ENCODE results near the gene GTSE1. TPM values are rescaled to one million over a fixed set of nuclear protein-coding genes. Genes with fewer than 3 reads are reported as not detected.

Gene GTSE1
- polyA plus RNA-seq, 1 of the 3 experiments (the other 2 are of a cell fraction), result 12.2 TPM

- Histone ChIP-seq H3K4me2 (no peak overlapping the region), H3F3A (replicated peaks; ENCODE audit: insufficient read depth) (no peaks in the 10 kb centered on the region), H3K4me3 (ENCODE audit: low read depth in 2 of 2, low read length in 1 of 2) (no peak overlapping the region), H2AFZ (ENCODE audit: low read depth) (no peak overlapping the region), H3K9me2 (no peaks in the 10 kb centered on the region), H4K20me1 (ENCODE audit: insufficient read depth) (no peaks in the 10 kb centered on the region), H3K36me3 (replicated peaks in 1 of 2; ENCODE audit: control insufficient read depth in 1 of 2, insufficient read depth in 2 of 2, low read length in 1 of 2) (no peaks in the 10 kb centered on the region), H3K4me1 (ENCODE audit: control insufficient read depth in 1 of 2, insufficient read depth in 2 of 2, low read depth in 1 of 2, low read length in 1 of 2) (no peaks in the 10 kb centered on the region), H3K79me2 (ENCODE audit: insufficient read depth) (no peaks in the 10 kb centered on the region), H3K27ac (ENCODE audit: low read depth in 2 of 2, low read length in 1 of 2) (no peak overlapping the region), H3K9ac (no peak overlapping the region), H3K9me3 (no peaks in the 10 kb centered on the region), H3K27me3 (ENCODE audit: insufficient read depth) (no peaks in the 10 kb centered on the region)
- WGBS (ENCODE audit: low lambda C conversion rate), result 61% methylated on average over 12 of the region's 12 CpGs
- CTCF ChIA-PET, result interaction anchor here (1.1 kb wide), 1 partner anchor 9 kb away, joined by 3 read pairs; no protein-coding TSS in a partner anchor
- TF ChIP-seq RFX5 (IDR thresholded peaks at IDR 0.05; ENCODE audit: low read length), result no peak
- no peak for TF ChIP-seq FOXM1 (IDR thresholded peaks at IDR 0.05; ENCODE audit: low read depth)
- no peak for TF ChIP-seq USF2 (IDR thresholded peaks at IDR 0.05; ENCODE audit: borderline replicate concordance, low read depth, low read length)
- DNase-seq, result no peak
- POLR2A ChIA-PET, result no interaction called here
Observed at GRCh38 chr22:46259374-46259773, 37.3 kb upstream of the GTSE1 start.

GRCh38 chr22:46260038-46260437 lies 36.6 kb upstream of the GTSE1 start:
- Histone ChIP-seq H3K27me3 (ENCODE audit: insufficient read depth) (no peaks in the 10 kb centered on the region), H4K20me1 (ENCODE audit: insufficient read depth) (no peaks in the 10 kb centered on the region), H3K79me2 (ENCODE audit: insufficient read depth) (no peaks in the 10 kb centered on the region), H3K9me3 (no peaks in the 10 kb centered on the region), H3K4me2 (no peak overlapping the region), H3K27ac (ENCODE audit: low read depth in 2 of 2, low read length in 1 of 2) (no peak overlapping the region), H3K4me1 (ENCODE audit: control insufficient read depth in 1 of 2, insufficient read depth in 2 of 2, low read depth in 1 of 2, low read length in 1 of 2) (no peaks in the 10 kb centered on the region), H3K36me3 (replicated peaks in 1 of 2; ENCODE audit: control insufficient read depth in 1 of 2, insufficient read depth in 2 of 2, low read length in 1 of 2) (no peaks in the 10 kb centered on the region), H3K9ac (no peak overlapping the region), H2AFZ (ENCODE audit: low read depth) (no peak overlapping the region), H3F3A (replicated peaks; ENCODE audit: insufficient read depth) (no peaks in the 10 kb centered on the region), H3K9me2 (no peaks in the 10 kb centered on the region), H3K4me3 (ENCODE audit: low read depth in 2 of 2, low read length in 1 of 2) (no peak overlapping the region; a peak in 1 of 4 replicates)
- TF ChIP-seq REST (IDR thresholded peaks at IDR 0.05; ENCODE audit: low read depth, low read length), result no peak
- POLR2A ChIA-PET, result no interaction called here
- CTCF ChIA-PET, result interaction anchor here (0.9 to 1.1 kb wide), 2 partner anchors 8 to 111 kb away, joined by 3 read pairs; no protein-coding TSS in a partner anchor
- 52% methylated on average over 6 of the region's 6 CpGs for WGBS (ENCODE audit: low lambda C conversion rate)
- DNase-seq, result no peak

- no peak overlapping the region for H3K4me3 ChIP-seq (ENCODE audit: low read depth in 2 of 2, low read length in 1 of 2)
- H3K9ac ChIP-seq, result no peak overlapping the region
- ChIA-PET CTCF (no interaction called here), POLR2A (no interaction called here)
- H3K4me2 ChIP-seq, result no peak overlapping the region
- no peaks in the 10 kb centered on the region for H3K36me3 ChIP-seq (replicated peaks in 1 of 2; ENCODE audit: control insufficient read depth in 1 of 2, insufficient read depth in 2 of 2, low read length in 1 of 2)
- H4K20me1 ChIP-seq (ENCODE audit: insufficient read depth), result no peaks in the 10 kb centered on the region
- no peaks in the 10 kb centered on the region for H3K9me2 ChIP-seq
- no peak overlapping the region for H3K27ac ChIP-seq (ENCODE audit: low read depth in 2 of 2, low read length in 1 of 2)
- DNase-seq, result no peak
- H2AFZ ChIP-seq (ENCODE audit: low read depth), result no peak overlapping the region
- 78% methylated on average over 48 of the region's 109 CpGs for WGBS (ENCODE audit: low lambda C conversion rate)
- H3K9me3 ChIP-seq, result no peaks in the 10 kb centered on the region
- H3F3A ChIP-seq (replicated peaks; ENCODE audit: insufficient read depth), result peaks cover 7% of the 10 kb centered on the region
- H3K79me2 ChIP-seq (ENCODE audit: insufficient read depth), result no peaks in the 10 kb centered on the region
- no peaks in the 10 kb centered on the region; a peak in 2 of 4 replicates for H3K4me1 ChIP-seq (ENCODE audit: control insufficient read depth in 1 of 2, insufficient read depth in 2 of 2, low read depth in 1 of 2, low read length in 1 of 2)
- H3K27me3 ChIP-seq (ENCODE audit: insufficient read depth), result no peaks in the 10 kb centered on the region
- no peak for TF ChIP-seq FOXM1 (IDR thresholded peaks at IDR 0.05; ENCODE audit: low read depth)
- no peak for TF ChIP-seq ZBTB33 (IDR thresholded peaks at IDR 0.05; ENCODE audit: borderline replicate concordance, low read depth)
- no peak for TF ChIP-seq RCOR1 (IDR thresholded peaks at IDR 0.05; ENCODE audit: low read length)
- no peak for TF ChIP-seq MAX (IDR thresholded peaks at IDR 0.05; ENCODE audit: low read depth)
- no peak for TF ChIP-seq GATA2 (CRISPR knock-in tag; IDR thresholded peaks at IDR 0.05)
- no peak for TF ChIP-seq NFIC (IDR thresholded peaks at IDR 0.05; ENCODE audit: borderline replicate concordance)
- no peak for TF ChIP-seq ELF1 (IDR thresholded peaks at IDR 0.05)
- TF ChIP-seq RXRA (IDR thresholded peaks at IDR 0.05; ENCODE audit: borderline replicate concordance, low read depth), result no peak
Observed at GRCh38 chr22:46262449-46263215, 34.0 kb upstream of the GTSE1 start.
